IMR-90 (cell line): ENCODE data around the gene MAP3K8.

Experiments
- MXI1 ChIP-seq: IDR thresholded peaks from 2 replicates; pipeline ENCODE4 v1.6.1; 2012; ENCODE audit warnings: low read depth, mild to moderate bottlenecking, low read length, moderate library complexity, borderline replicate concordance
- POLR2A ChIP-seq: IDR thresholded peaks from 2 replicates; pipeline ENCODE4 v1.6.1; 2012; ENCODE audit warnings: mild to moderate bottlenecking, low read depth, low read length
- RAD21 ChIP-seq: IDR thresholded peaks from 2 replicates; pipeline ENCODE4 v1.6.1; 2012; ENCODE audit warnings: low read length, improper control_type of control experiment
- TF ChIP-seq, protein P1 (sequence below): conservative IDR thresholded peaks from 2 replicates; pipeline ENCODE4 v1.5.1; 2012; ENCODE audit warnings: mild to moderate bottlenecking, low read depth, low read length, improper control_type of control experiment
- TF ChIP-seq, protein P2 (sequence below): fragments of 150-350 bp; IDR thresholded peaks from 2 replicates; pipeline ENCODE4 v1.6.1; 2017; ENCODE audit warnings: mild to moderate bottlenecking, antibody characterized with exemption, low read length, low read depth

DNA sequence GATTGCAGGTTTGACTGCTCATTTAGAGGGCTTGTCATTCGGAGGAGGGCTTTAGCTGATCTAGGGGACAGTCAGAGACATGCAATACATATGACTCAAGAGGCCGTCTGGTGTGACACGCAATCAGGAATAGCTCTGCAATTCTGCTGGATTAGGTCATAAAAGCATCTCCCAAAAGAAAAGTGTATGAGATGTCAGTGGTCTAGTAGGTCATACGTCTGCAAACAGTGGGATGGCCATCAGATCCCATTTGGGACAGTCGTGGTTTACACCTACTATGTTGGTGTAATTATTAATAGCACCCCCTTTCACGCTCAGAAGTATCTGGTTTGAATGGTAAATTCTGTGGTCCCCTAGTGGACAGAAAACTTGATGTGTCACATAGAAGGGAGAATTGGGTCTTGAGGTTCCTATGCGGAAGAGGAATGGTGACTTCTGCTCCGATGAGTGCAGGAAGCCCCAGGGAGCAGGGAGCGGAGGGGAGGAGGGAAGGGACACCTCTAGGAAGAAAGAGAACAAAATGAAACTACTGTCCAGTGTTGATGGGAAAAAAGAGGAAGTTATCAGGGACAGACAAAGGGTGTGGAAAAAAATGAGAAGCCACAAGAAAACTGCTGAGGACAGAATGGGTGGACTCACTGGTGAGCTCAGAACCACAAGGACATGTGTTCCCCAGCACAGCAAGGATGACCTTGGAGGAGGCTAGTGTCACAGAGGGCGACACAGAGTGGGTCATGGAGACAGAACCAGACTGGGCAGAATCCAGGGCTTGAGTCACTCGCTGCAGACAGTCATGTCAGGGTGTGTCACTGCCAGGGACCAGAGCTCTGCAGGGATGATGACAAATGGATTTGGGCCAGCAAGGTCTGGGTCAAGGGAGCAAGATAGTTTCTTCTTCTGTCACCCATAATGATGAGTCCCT, 59.9 kb downstream of the MAP3K8 start:
- no peak for TF ChIP-seq POLR2A
- TF ChIP-seq RAD21, result no peak
- TF ChIP-seq, protein P1, sequence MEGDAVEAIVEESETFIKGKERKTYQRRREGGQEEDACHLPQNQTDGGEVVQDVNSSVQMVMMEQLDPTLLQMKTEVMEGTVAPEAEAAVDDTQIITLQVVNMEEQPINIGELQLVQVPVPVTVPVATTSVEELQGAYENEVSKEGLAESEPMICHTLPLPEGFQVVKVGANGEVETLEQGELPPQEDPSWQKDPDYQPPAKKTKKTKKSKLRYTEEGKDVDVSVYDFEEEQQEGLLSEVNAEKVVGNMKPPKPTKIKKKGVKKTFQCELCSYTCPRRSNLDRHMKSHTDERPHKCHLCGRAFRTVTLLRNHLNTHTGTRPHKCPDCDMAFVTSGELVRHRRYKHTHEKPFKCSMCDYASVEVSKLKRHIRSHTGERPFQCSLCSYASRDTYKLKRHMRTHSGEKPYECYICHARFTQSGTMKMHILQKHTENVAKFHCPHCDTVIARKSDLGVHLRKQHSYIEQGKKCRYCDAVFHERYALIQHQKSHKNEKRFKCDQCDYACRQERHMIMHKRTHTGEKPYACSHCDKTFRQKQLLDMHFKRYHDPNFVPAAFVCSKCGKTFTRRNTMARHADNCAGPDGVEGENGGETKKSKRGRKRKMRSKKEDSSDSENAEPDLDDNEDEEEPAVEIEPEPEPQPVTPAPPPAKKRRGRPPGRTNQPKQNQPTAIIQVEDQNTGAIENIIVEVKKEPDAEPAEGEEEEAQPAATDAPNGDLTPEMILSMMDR, result no peak
- TF ChIP-seq MXI1, result no peak
- TF ChIP-seq, protein P2, sequence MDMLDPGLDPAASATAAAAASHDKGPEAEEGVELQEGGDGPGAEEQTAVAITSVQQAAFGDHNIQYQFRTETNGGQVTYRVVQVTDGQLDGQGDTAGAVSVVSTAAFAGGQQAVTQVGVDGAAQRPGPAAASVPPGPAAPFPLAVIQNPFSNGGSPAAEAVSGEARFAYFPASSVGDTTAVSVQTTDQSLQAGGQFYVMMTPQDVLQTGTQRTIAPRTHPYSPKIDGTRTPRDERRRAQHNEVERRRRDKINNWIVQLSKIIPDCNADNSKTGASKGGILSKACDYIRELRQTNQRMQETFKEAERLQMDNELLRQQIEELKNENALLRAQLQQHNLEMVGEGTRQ, result no peak
